A549 (cell line): Measurements from ENCODE around the gene RHOB. TPM values are rescaled to one million over a fixed set of nuclear protein-coding genes. Genes with fewer than 3 reads are reported as not detected.

Experiments used
- ATAC-seq, 2 experiments: fragments of 200-7000 bp in 1 of 2; fragments of >200 bp in 1 of 2; cut with Nextera tagmentation in 1 of 2; cut with Tn5 transposase in 1 of 2; 3 replicates each; pipeline versions ENCODE4 v1.8.0 to v1.9.1; 2018 to 2020; ENCODE audit warnings: mild to moderate bottlenecking in 1 of 2, moderate library complexity in 1 of 2
- CTCF ChIA-PET: fragments of 300-600 bp; sonication (Branson Sonifier 250); formaldehyde crosslinking; extraction: SDS; loops from one replicate; lab custom pipeline; 2021; ENCODE audit warnings: antibody characterized with exemption, inconsistent platforms; lab: Yijun Ruan, JAX
- POLR2A ChIA-PET: fragments of 350-600 bp; formaldehyde crosslinking; extraction: SDS; loops from one replicate; lab custom pipeline; 2021; ENCODE audit warnings: antibody characterized with exemption, inconsistent platforms; lab: Yijun Ruan, JAX
- DNase-seq, 2 experiments: peaks; one replicate each; pipeline versions ENCODE4 v3.0.0 to v3.0.0-alpha.2; 2011 to 2016; ENCODE audit warnings: low read depth in 1 of 2, low spot score in 1 of 2
- FAIRE-seq: peaks from 2 replicates; lab custom pipeline; 2011; peaks lifted over from hg19 to GRCh38; lab: Jason Lieb, UNC
- H3K27ac ChIP-seq, 2 experiments: fragments of >200 bp; sonication (Bioruptor Twin); formaldehyde crosslinking; 3 replicates each; pipeline ENCODE4 v1.5.1; 2016 to 2017
- H3K4me1 ChIP-seq: fragments of >200 bp; sonication (Bioruptor Twin); formaldehyde crosslinking; 3 replicates; pipeline ENCODE4 v1.6.1; 2016
- H3K4me2 ChIP-seq: fragments of >200 bp; sonication (Bioruptor Twin); formaldehyde crosslinking; 3 replicates; pipeline ENCODE4 v1.6.1; 2016
- H3K4me3 ChIP-seq: fragments of >200 bp; sonication (Bioruptor Twin); formaldehyde crosslinking; 3 replicates; pipeline ENCODE4 v1.5.1; 2016
- H3K9me3 ChIP-seq: fragments of >200 bp; sonication (Bioruptor Twin); formaldehyde crosslinking; 3 replicates; pipeline ENCODE4 v1.6.1; 2016
- CBX8 ChIP-seq: fragments of 200-600 bp; sonication (generic); IDR thresholded peaks from 2 replicates; pipeline ENCODE4 v1.6.1; 2016
- EHF ChIP-seq: fragments of 250-450 bp; sonication (Bioruptor Pico); IDR thresholded peaks from 2 replicates; pipeline ENCODE4 v1.5.0; 2020; ENCODE audit warnings: mild to moderate bottlenecking
- EHMT2 ChIP-seq: fragments of 200-600 bp; sonication (generic); IDR thresholded peaks from 2 replicates; pipeline ENCODE4 v1.6.1; 2016; ENCODE audit warnings: antibody characterized with exemption, low read depth, mild to moderate bottlenecking, moderate library complexity
- HOXB5 ChIP-seq: fragments of 250-450 bp; sonication (Bioruptor Pico); IDR thresholded peaks from 2 replicates; pipeline ENCODE4 v1.5.0; 2020; ENCODE audit warnings: mild to moderate bottlenecking, moderate library complexity
- NR3C1 ChIP-seq: fragments of >200 bp; sonication (Bioruptor Twin); formaldehyde crosslinking; IDR thresholded peaks from 3 replicates; pipeline ENCODE4 v1.6.1; 2017
- POLR2A ChIP-seq: IDR thresholded peaks from 2 replicates; pipeline ENCODE4 v1.6.1; 2012; ENCODE audit warnings: mild to moderate bottlenecking, low read length
- RAD21 ChIP-seq, 2 experiments: fragments of >200 bp in 1 of 2; sonication (Bioruptor Twin) in 1 of 2; formaldehyde crosslinking in 1 of 2; IDR thresholded peaks in 1 of 2; conservative IDR thresholded peaks in 1 of 2; 2 replicates in 1 of 2; 3 replicates in 1 of 2; pipeline ENCODE4 v1.6.1; 2012 to 2018; ENCODE audit warnings: inconsistent platforms in 1 of 2
- RNF2 ChIP-seq: fragments of 200-600 bp; sonication (generic); IDR thresholded peaks from 2 replicates; pipeline ENCODE4 v1.6.1; 2016; ENCODE audit warnings: low read depth, mild to moderate bottlenecking, antibody characterized with exemption, moderate library complexity, borderline replicate concordance
- SMC3 ChIP-seq: fragments of >200 bp; sonication (Bioruptor Twin); formaldehyde crosslinking; IDR thresholded peaks from 3 replicates; pipeline ENCODE4 v1.6.1; 2018; ENCODE audit warnings: inconsistent platforms
- TFCP2L1 ChIP-seq: fragments of 250-450 bp; sonication (Bioruptor Pico); IDR thresholded peaks from 2 replicates; pipeline ENCODE4 v1.5.0; 2021; ENCODE audit warnings: mild to moderate bottlenecking
- TP53 ChIP-seq: fragments of 250-450 bp; sonication (Bioruptor Pico); IDR thresholded peaks from 2 replicates; pipeline ENCODE4 v1.5.0; 2021; ENCODE audit warnings: mild to moderate bottlenecking, moderate library complexity
- ZC3H11A ChIP-seq: fragments of 450-650 bp; IDR thresholded peaks from 2 replicates; pipeline ENCODE4 v1.6.1; 2014; ENCODE audit warnings: antibody characterized with exemption, mild to moderate bottlenecking
- ZFP36 ChIP-seq: fragments of 450-650 bp; IDR thresholded peaks from 2 replicates; pipeline ENCODE4 v1.6.1; 2014; ENCODE audit warnings: borderline replicate concordance; ENCODE audit not compliant: partially characterized antibody
- WGBS: methylation state at CpG from one replicate; pipeline ENCODE4 v1.1.6; 2017; ENCODE audit errors: missing lambda C conversion rate; 5-methylcytosine and 5-hydroxymethylcytosine counted together
- polyA plus RNA-seq, 4 experiments: library from polyadenylated mRNA; depleted of rRNA in 3 of 4; stranded (reverse); fragments of >200 nt; fragmentation: RNase III in 1 of 4; extraction: RNeasy Plus Mini Kit Qiagen cat#74134 plus additional on column Dnase treatment in 1 of 4; gene quantifications; 2 replicates in 3 of 4; 3 replicates in 1 of 4; pipeline ENCODE4 v1.2.3, GENCODE V29; 2011 to 2017
- TF ChIP-seq, protein P1 (sequence below): fragments of 250-450 bp; sonication (Bioruptor Pico); IDR thresholded peaks from 2 replicates; pipeline ENCODE4 v1.5.0; 2021; ENCODE audit warnings: mild to moderate bottlenecking, moderate library complexity, borderline replicate concordance
- TF ChIP-seq, protein P2 (sequence below): IDR thresholded peaks from 2 replicates; pipeline ENCODE4 v1.6.1; 2012
- TF ChIP-seq, protein P3 (sequence below): fragments of >200 bp; sonication (Bioruptor Twin); formaldehyde crosslinking; IDR thresholded peaks from 2 replicates; pipeline ENCODE4 v1.6.1; 2016
- TF ChIP-seq, protein P4 (sequence below): fragments of 450-650 bp; IDR thresholded peaks from 2 replicates; pipeline ENCODE4 v1.6.1; 2014; ENCODE audit warnings: antibody characterized with exemption
- TF ChIP-seq, protein P5 (sequence below): fragments of 150-350 bp; IDR thresholded peaks from 2 replicates; pipeline ENCODE4 v1.6.1; 2014; ENCODE audit warnings: low read depth, mild to moderate bottlenecking, low read length

Gene RHOB
- polyA plus RNA-seq, 2 of the 4 experiments (the other 2 are of a cell fraction), result 84.5 to 157 TPM

DNA sequence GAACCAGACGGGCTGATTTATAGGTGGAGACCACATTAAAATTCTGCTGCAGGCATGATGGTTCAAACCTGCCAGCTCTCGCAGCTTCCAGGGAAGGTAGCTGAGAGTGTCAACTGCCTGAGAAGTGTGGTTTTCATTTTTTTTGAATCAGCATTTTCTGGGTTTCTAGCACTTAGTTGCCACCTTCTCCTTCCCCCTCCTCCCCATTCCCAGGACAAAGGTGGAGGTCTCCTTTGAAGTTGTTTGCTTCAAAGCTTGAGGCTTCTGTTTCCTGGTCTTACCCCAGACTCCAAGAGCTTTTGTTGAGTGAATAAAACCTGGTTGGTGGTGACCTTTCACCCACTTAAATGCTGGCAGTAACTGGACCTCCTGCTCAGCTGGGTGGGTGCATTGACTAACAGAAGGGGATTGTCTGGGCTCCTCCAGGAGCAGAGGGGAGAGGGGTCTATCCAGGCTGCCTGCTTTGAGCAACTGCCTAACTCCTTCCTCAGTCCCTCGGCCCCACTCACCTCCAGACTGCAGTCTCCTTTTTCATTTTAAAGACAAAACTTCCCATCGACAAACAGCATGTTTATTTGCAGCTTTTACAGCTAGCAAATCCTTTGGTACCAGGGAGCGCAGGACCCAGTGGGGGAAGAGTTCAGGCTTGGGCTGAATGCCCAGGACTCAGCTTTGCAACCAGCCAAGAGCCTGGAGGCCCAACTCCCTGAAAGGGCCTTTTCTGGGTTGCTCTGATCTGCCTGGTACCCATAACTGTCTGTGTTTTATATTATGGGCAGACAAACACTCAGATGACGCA lies 3.5 kb downstream of the RHOB start (continued):
- TF ChIP-seq RAD21 (conservative IDR thresholded peaks at IDR 0.05 in 1 of 2, IDR thresholded peaks at IDR 0.05 in 1 of 2) (no peak), TP53 (CRISPR knock-in tag) (no peak; the same call in 1 of the 2 replicates), TFCP2L1 (peak; percentile 74)
- TF ChIP-seq, protein P1, sequence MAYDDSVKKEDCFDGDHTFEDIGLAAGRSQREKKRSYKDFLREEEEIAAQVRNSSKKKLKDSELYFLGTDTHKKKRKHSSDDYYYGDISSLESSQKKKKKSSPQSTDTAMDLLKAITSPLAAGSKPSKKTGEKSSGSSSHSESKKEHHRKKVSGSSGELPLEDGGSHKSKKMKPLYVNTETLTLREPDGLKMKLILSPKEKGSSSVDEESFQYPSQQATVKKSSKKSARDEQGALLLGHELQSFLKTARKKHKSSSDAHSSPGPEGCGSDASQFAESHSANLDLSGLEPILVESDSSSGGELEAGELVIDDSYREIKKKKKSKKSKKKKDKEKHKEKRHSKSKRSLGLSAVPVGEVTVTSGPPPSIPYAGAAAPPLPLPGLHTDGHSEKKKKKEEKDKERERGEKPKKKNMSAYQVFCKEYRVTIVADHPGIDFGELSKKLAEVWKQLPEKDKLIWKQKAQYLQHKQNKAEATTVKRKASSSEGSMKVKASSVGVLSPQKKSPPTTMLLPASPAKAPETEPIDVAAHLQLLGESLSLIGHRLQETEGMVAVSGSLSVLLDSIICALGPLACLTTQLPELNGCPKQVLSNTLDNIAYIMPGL (CRISPR knock-in tag), result no peak
- TF ChIP-seq, protein P2, sequence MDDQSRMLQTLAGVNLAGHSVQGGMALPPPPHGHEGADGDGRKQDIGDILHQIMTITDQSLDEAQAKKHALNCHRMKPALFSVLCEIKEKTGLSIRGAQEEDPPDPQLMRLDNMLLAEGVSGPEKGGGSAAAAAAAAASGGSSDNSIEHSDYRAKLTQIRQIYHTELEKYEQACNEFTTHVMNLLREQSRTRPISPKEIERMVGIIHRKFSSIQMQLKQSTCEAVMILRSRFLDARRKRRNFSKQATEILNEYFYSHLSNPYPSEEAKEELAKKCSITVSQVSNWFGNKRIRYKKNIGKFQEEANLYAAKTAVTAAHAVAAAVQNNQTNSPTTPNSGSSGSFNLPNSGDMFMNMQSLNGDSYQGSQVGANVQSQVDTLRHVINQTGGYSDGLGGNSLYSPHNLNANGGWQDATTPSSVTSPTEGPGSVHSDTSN, result peak; percentile 75

DNA sequence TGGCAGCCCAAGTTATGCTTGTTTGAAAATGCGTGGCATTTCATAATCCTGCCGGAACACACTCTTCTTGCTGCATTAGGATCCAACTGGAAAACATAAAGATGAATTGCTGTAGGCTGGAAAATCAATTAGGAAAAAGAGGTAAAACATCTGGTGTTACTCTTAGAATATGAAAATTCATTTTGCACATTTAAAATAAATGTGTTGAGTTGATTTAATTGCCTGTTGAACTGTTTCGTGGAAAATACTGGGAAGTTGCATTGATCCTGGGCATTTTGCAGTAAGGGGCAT lies 4.1 kb downstream of the RHOB start:
- H3K27ac ChIP-seq, result peak overlapping the region; percentile 28 to 46; a peak in 4 of 6 replicates
- FAIRE-seq, result no peak

DNA sequence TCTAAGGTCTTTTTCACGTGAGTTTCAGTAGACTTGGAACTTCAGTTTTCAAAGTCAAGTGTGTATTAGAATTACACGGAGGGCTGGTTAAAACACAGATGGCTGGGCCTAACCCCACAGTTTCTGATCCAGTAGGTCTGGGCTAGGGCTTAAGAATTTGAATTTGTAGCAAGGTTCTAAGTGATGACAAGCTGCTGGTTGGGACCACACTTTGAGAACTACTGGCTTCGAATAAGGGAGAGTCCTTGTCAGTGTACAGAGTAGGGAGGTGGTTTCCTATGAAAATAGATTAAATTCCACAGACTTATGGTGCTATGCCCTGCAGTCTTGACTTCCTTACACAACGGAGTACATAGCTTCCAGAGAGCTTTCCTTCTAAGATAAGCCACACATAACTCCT lies 4.5 kb downstream of the RHOB start:
- Histone ChIP-seq H3K9me3 (no peaks in the 10 kb centered on the region), H3K27ac (peak overlapping the region; percentile 28 to 46; a peak in 4 of 6 replicates), H3K4me1 (peaks cover 24% of the 10 kb centered on the region), H3K4me2 (0 out of 3 replicates have a peak overlapping the region, but pooled peaks have one; percentile 82), H3K4me3 (no peak overlapping the region)
- TF ChIP-seq RAD21 (conservative IDR thresholded peaks at IDR 0.05 in 1 of 2, IDR thresholded peaks at IDR 0.05 in 1 of 2), result 0 out of 5 replicates have a peak, but pooled peaks of 1 of the 2 experiments have one; percentile 3
- TF ChIP-seq, protein P3, sequence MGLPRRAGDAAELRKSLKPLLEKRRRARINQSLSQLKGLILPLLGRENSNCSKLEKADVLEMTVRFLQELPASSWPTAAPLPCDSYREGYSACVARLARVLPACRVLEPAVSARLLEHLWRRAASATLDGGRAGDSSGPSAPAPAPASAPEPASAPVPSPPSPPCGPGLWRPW, result no peak
- TF ChIP-seq POLR2A, result no peak
- TF ChIP-seq RNF2, result no peak
- FAIRE-seq (no peak), DNase-seq (no peak), ATAC-seq (peak in 1 of 2 experiments; percentile 3; a peak in 2 of 6 replicates)
- WGBS, result 75% methylated on average over 4 of the region's 4 CpGs
- ChIA-PET POLR2A (interaction anchor here (1.5 to 5.5 kb wide), 2 partner anchors 133 to 166 kb away, joined by 4 to 137 read pairs; no protein-coding TSS in a partner anchor), CTCF (interaction anchor here (0.9 to 10.5 kb wide), 15 partner anchors 9 to 200 kb away, joined by 3 to 210 read pairs (median 5); partner anchors contain the start of gene HS1BP3)

More for the DNA sequence above, 4.1 kb downstream of the RHOB start:
- 82% methylated on average over 3 of the region's 3 CpGs for WGBS
- Histone ChIP-seq H3K9me3 (no peaks in the 10 kb centered on the region), H3K4me3 (no peak overlapping the region), H3K4me1 (peaks cover 27% of the 10 kb centered on the region), H3K4me2 (peak overlapping the region; percentile 82; the same call in 1 of the 3 replicates)
- ChIA-PET POLR2A (interaction anchor here (1.3 to 5.5 kb wide), 4 partner anchors 11 to 167 kb away, joined by 4 to 137 read pairs (median 6); no protein-coding TSS in a partner anchor), CTCF (interaction anchor here (1.0 to 10.5 kb wide), 6 partner anchors 40 to 200 kb away, joined by 3 to 210 read pairs (median 6); partner anchors contain the start of gene HS1BP3)
- DNase-seq, result no peak
- no peak for ATAC-seq
- TF ChIP-seq ZFP36 (no peak), NR3C1 (no peak), CBX8 (no peak)
- TF ChIP-seq, protein P4, sequence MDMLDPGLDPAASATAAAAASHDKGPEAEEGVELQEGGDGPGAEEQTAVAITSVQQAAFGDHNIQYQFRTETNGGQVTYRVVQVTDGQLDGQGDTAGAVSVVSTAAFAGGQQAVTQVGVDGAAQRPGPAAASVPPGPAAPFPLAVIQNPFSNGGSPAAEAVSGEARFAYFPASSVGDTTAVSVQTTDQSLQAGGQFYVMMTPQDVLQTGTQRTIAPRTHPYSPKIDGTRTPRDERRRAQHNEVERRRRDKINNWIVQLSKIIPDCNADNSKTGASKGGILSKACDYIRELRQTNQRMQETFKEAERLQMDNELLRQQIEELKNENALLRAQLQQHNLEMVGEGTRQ, result no peak

DNA sequence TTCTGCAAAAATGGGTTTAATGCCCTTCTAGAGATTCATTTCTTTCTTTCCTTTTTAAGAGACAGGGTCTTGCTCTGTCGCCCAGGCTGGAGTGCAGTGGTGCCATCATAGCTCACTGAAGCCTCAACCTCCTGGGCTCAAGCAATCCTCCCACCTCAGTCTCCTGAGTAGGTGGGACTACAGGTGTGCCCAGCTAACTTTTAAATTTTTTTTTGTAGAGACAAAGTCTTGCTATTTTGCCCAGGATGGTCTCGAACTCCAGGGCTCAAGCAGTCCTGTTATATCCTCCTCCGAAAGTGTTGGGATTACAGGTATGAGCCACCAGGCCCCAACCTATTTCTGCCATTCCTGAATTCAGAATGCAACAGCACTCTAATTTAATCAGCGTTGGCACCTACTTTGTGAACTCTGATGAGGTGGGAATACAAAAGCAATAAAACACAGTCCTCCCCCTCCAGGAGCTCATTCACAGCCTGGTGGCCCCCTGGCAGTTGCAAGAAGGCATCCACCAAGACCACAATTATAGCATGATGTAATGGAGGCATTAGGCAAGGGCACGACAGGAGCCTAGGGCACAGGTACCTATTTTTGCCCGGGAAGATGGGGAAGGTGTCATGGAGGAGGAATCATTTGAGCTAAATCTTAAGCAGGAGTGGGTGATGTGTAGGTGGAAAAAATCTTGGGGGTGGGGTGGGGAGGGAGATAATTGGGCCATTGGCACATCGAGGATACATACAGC lies 5.1 kb downstream of the RHOB start:
- POLR2A ChIA-PET, result interaction anchor here (0.8 kb wide), 1 partner anchor 188 kb away, joined by 3 read pairs; no protein-coding TSS in a partner anchor
- no peak for DNase-seq
- TF ChIP-seq SMC3 (no peak), NR3C1 (no peak), HOXB5 (CRISPR knock-in tag) (no peak), ZC3H11A (no peak), EHF (CRISPR knock-in tag) (no peak), EHMT2 (no peak)
- TF ChIP-seq, protein P3, result no peak
- TF ChIP-seq, protein P4, result no peak
- TF ChIP-seq, protein P5, sequence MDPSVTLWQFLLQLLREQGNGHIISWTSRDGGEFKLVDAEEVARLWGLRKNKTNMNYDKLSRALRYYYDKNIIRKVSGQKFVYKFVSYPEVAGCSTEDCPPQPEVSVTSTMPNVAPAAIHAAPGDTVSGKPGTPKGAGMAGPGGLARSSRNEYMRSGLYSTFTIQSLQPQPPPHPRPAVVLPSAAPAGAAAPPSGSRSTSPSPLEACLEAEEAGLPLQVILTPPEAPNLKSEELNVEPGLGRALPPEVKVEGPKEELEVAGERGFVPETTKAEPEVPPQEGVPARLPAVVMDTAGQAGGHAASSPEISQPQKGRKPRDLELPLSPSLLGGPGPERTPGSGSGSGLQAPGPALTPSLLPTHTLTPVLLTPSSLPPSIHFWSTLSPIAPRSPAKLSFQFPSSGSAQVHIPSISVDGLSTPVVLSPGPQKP, result no peak
- TF ChIP-seq, protein P2, result no peak

More for the DNA sequence above, 5.1 kb downstream of the RHOB start:
- 87% methylated on average over 7 of the region's 7 CpGs for WGBS
- no peak for ATAC-seq
- no peaks in the 10 kb centered on the region for H3K9me3 ChIP-seq
- FAIRE-seq, result no peak
- no peak overlapping the region for H3K4me3 ChIP-seq
- H3K27ac ChIP-seq, result peak overlapping the region; percentile 28 to 46; a peak in 4 of 6 replicates
- CTCF ChIA-PET, result interaction anchor here (0.6 to 10.5 kb wide), 24 partner anchors 8 to 199 kb away, joined by 3 to 210 read pairs (median 4); partner anchors contain the start of gene HS1BP3
- H3K4me1 ChIP-seq, result peaks cover 23% of the 10 kb centered on the region
- H3K4me2 ChIP-seq, result no peak overlapping the region
